Osteoblast (primary cell): Measurements from ENCODE around the gene TMEM213. TPM values are rescaled to one million over a fixed set of nuclear protein-coding genes. Genes with fewer than 3 reads are reported as not detected.

ENCODE experiments used
- DNase-seq: peaks from one replicate; pipeline ENCODE4 v3.0.0; 2011; ENCODE audit warnings: low spot score, mixed read lengths; ENCODE audit not compliant: insufficient read length; ENCODE audit errors: missing footprints
- H2AFZ ChIP-seq: 2 replicates; pipeline ENCODE4 v1.6.0; 2011; ENCODE audit warnings: mild to moderate bottlenecking, low read length
- H3K27ac ChIP-seq: 2 replicates; pipeline ENCODE4 v1.5.1; 2011; ENCODE audit warnings: mild to moderate bottlenecking, low read depth, low read length, moderate library complexity
- H3K27me3 ChIP-seq: 2 replicates; pipeline ENCODE4 v1.6.0; 2012; ENCODE audit warnings: mild to moderate bottlenecking, control low read depth, inconsistent platforms, low read length, moderate library complexity; ENCODE audit not compliant: insufficient read depth
- H3K36me3 ChIP-seq: 2 replicates; pipeline ENCODE4 v1.5.1; 2011; ENCODE audit warnings: mild to moderate bottlenecking, low read length, control low read depth, moderate library complexity; ENCODE audit not compliant: insufficient read depth
- H3K4me1 ChIP-seq: 2 replicates; pipeline ENCODE4 v1.5.1; 2011; ENCODE audit warnings: mild to moderate bottlenecking, low read length, control low read depth, moderate library complexity; ENCODE audit not compliant: insufficient read depth
- H3K4me2 ChIP-seq: 2 replicates; pipeline ENCODE4 v1.6.0; 2011; ENCODE audit warnings: mild to moderate bottlenecking, low read length; ENCODE audit not compliant: insufficient read depth
- H3K4me3 ChIP-seq: fragments of 200-600 bp; sonication (generic); 3 replicates; pipeline ENCODE4 v1.5.1; 2012; ENCODE audit warnings: mild to moderate bottlenecking, low read length, inconsistent platforms; ENCODE audit not compliant: insufficient read depth
- H3K79me2 ChIP-seq: 2 replicates; pipeline ENCODE4 v1.6.0; 2012; ENCODE audit warnings: mild to moderate bottlenecking, low read length, control low read depth, inconsistent platforms; ENCODE audit not compliant: insufficient read depth
- H3K9me3 ChIP-seq: 2 replicates; pipeline ENCODE4 v1.5.1; 2011; ENCODE audit warnings: low read depth, low read length, control low read depth
- H4K20me1 ChIP-seq: 2 replicates; pipeline ENCODE4 v1.6.0; 2012; ENCODE audit warnings: mild to moderate bottlenecking, low read length, control low read depth; ENCODE audit not compliant: insufficient read depth
- CTCF ChIP-seq: IDR thresholded peaks from 2 replicates; pipeline ENCODE4 v1.5.1; 2011; ENCODE audit warnings: mild to moderate bottlenecking, low read depth, low read length, moderate library complexity; ENCODE audit errors: extremely low read depth
- total RNA-seq: library from RNA; depleted of rRNA; stranded (reverse); fragments of >200 nt; gene quantifications from 2 replicates; pipeline ENCODE4 v1.2.3, GENCODE V29; 2012

TMEM213 gene
- total RNA-seq, 1 donor = not detected

DNA sequence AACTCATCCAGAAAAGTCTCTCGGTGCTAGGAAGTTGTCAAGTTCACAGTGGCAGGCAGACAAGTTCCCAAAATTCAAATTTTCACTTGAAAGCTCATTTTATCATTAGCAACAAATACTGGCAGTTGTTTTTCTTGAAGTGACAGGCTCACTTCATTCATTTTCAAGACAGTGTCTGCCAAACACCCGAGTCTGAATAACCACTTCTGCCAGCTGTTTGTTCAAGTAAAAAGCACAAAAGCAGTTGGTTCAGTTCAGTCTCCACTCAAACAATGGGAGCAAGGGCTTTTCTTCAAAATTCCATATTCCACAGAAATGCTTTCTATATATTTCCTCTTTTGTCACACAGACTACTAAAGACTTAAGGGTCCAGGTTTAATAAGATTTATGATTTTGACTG is 47.9 kb downstream of the TMEM213 start:
- H3K36me3 ChIP-seq = no peaks in the 10 kb centered on the region
- peaks cover 3% of the 10 kb centered on the region for H3K4me1 ChIP-seq
- H3K4me3 ChIP-seq = no peak overlapping the region
- no peaks in the 10 kb centered on the region for H3K9me3 ChIP-seq
- H4K20me1 ChIP-seq = no peaks in the 10 kb centered on the region
- H3K79me2 ChIP-seq = no peaks in the 10 kb centered on the region
- DNase-seq = no peak
- no peak overlapping the region for H3K27ac ChIP-seq
- TF ChIP-seq CTCF = no peak
- no peaks in the 10 kb centered on the region for H3K27me3 ChIP-seq
- no peak overlapping the region for H3K4me2 ChIP-seq
- H2AFZ ChIP-seq = no peak overlapping the region

DNA sequence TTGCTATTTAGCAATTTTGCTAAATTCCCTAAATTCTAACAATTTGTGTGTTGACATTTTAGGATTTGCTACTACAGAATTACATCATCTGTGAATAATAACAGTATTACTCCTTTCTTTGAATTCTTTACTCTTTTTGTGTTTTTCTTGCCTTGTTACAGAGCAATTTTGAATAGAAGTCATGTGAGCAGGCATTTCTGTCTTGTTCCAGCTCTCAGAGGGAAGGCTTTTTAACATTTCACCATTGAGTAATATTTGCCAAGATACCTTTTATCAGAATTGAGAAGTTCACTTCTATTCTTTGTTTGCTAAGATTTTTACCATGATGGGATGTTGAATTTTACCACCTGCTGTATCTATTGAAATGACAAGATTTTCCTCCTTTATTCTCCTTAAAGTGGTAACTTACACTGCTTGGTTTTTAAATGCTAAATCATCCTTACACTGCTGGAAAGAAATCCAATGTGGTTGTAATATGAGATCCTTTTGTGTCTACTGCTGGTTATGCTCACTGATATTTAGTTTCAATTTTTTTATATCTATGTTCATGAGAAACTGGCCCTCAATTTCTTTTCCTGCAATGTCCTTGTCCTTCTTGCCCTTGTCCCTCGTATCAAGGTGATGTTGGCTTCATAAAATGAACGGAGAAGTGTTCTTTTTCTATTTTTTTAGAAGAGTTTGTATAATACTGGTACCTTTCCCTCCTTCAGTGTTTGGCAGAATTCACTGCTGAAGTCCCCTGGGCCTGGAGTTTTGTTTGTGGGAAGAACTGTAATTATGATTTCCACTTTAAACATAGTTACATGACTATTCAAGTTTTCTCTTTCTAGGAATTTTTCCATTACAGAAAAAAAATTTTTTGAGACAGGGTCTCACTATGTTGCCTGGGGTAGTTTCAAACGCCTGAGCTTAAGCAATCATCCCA is 50.5 kb downstream of the TMEM213 start:
- Histone ChIP-seq H2AFZ (no peak overlapping the region), H3K4me3 (no peak overlapping the region), H4K20me1 (no peaks in the 10 kb centered on the region), H3K79me2 (no peaks in the 10 kb centered on the region), H3K27me3 (no peaks in the 10 kb centered on the region), H3K4me2 (no peak overlapping the region), H3K9me3 (no peaks in the 10 kb centered on the region), H3K27ac (no peak overlapping the region), H3K4me1 (no peaks in the 10 kb centered on the region), H3K36me3 (no peaks in the 10 kb centered on the region)
- no peak for DNase-seq
- no peak for TF ChIP-seq CTCF

DNA sequence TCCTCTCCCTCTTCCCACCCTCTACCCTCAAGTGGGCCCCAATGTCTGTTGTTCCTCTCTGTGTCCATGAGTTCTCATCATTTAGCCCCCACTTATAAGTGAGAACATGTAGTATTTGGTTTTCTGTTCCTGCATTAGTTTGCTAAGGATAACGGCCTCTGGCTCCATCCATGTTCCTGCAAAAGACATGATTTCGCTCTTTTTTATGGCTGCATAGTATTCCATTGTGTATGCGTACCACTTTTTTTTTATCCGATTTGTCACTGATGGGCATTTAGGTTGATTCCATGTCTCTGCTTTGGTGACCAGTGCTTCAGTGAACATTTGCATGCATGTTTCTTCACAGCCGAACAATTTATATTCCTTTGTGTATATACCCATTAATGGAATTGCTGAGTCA is 51.9 kb downstream of the TMEM213 start:
- no peak for TF ChIP-seq CTCF
- H3K79me2 ChIP-seq = no peaks in the 10 kb centered on the region
- H3K27me3 ChIP-seq = no peaks in the 10 kb centered on the region
- no peak overlapping the region for H3K27ac ChIP-seq
- no peak overlapping the region for H3K4me2 ChIP-seq
- no peak overlapping the region for H3K4me3 ChIP-seq
- DNase-seq = no peak
- H3K4me1 ChIP-seq = no peaks in the 10 kb centered on the region
- no peak overlapping the region for H2AFZ ChIP-seq
- no peaks in the 10 kb centered on the region for H3K36me3 ChIP-seq
- no peaks in the 10 kb centered on the region for H3K9me3 ChIP-seq
- no peaks in the 10 kb centered on the region for H4K20me1 ChIP-seq

DNA sequence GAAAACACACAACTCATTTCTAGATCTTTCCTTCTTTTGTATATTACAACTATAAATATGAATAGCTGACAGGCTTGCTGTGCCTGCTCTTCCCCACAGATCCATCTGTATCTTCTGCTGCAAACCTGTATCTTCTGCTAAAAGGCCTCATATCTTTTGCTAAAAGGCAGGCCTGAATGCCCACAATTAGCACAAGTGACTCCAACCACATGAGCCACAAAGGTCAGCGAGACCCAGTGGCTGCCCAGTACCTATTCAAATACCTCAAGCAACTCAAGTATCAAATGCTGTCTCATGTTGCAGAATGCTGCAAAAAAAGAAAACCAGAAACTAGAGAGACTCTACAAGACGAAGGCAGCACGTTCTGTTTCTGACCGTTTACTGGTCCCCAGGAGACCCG is 54.7 kb downstream of the TMEM213 start:
- no peak for TF ChIP-seq CTCF
- H3K36me3 ChIP-seq = no peaks in the 10 kb centered on the region
- DNase-seq = no peak
- H3K9me3 ChIP-seq = no peaks in the 10 kb centered on the region
- no peaks in the 10 kb centered on the region for H3K79me2 ChIP-seq
- H3K27ac ChIP-seq = no peak overlapping the region
- no peak overlapping the region for H3K4me2 ChIP-seq
- H2AFZ ChIP-seq = no peak overlapping the region
- no peak overlapping the region for H3K4me3 ChIP-seq
- no peaks in the 10 kb centered on the region for H3K27me3 ChIP-seq
- H3K4me1 ChIP-seq = no peaks in the 10 kb centered on the region
- H4K20me1 ChIP-seq = no peaks in the 10 kb centered on the region
